HG03460 (cell line): ENCODE data around the gene GPR3.
"Not testable (repeated sequence)": the region's sequence is repeated elsewhere in the genome, so short reads cannot be mapped to it uniquely, and the experiment has no call there.

Source experiments
- ATAC-seq: cut with Tn5 transposase; IDR thresholded peaks from one replicate; pipeline ENCODE4 v1.9.1; 2021; ENCODE audit not compliant: unreplicated experiment

The GPR3 gene

DNA sequence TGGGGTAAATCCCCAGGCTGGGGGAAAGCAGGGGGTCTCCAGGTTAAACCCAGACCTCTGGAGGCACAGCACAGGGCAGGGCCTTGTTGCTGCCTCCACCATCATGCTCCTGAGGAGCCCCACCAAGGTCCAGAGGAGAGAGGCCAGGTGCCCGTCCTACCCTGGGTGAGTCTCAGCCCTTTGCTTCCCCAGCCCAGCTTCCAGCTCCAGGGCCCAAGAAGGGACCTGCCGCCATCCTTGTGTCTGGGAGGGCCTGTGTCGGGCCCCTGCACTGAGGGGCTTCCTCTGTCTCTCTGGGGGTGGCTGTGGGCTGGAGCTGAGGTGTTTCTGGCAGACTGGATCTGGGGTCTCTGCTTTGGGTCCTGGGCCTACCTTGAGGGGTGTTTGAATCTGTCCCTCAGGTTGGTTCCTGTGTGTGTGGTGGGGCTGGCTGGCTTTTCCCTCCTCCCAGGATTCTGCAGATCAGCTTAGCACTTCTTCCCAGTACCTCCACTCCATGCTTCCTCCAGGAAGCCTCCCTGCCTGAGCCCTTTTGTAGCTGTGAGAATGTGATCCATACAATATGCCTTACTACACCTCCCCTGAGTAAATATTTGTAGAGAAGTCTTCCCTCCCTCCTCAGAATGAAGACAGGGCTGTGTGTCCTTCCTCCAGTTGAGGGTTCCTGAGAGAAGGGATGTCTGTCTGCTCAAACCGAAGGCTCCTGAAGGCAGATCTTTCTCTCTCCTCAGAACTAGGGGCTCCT is 6.2 kb downstream of the GPR3 start:
- no peak for ATAC-seq

DNA sequence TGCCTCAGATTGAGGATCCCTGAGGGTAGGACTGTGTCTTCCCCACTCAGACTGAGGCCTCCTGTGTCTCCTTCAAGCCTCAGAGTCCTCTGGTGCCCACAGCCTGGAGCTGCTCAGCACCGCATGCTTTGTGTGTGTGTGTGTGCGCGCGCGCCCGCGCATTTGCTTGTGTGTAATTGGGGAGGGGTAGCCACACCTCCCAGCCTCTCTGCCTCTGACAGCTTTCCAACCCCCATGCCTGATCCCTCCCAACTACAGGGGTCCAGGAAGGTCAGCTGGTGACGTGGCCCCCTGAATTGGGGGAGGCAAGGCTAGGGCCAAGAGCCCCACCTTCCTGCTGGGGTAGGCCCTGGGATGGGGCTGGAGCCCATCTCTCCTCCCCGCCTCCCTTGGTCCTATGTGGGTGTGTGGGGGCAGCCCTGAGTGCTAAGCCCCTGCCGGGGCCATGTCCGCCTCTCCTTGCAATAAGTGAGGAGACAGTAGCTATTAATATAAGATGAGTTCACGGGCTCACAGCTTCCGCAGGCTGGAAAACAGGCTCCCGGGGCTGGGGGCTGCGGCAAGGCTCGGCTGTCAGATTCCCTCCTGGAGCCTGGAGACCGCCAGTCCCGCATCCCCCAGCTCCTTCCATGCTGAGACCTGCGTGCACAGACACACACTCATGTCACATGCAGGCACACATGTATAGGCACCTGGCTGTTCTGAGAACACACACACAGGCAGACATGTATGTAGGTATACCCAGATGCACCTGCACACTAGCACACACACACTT is 7.0 kb downstream of the GPR3 start:
- ATAC-seq, result no peak

DNA sequence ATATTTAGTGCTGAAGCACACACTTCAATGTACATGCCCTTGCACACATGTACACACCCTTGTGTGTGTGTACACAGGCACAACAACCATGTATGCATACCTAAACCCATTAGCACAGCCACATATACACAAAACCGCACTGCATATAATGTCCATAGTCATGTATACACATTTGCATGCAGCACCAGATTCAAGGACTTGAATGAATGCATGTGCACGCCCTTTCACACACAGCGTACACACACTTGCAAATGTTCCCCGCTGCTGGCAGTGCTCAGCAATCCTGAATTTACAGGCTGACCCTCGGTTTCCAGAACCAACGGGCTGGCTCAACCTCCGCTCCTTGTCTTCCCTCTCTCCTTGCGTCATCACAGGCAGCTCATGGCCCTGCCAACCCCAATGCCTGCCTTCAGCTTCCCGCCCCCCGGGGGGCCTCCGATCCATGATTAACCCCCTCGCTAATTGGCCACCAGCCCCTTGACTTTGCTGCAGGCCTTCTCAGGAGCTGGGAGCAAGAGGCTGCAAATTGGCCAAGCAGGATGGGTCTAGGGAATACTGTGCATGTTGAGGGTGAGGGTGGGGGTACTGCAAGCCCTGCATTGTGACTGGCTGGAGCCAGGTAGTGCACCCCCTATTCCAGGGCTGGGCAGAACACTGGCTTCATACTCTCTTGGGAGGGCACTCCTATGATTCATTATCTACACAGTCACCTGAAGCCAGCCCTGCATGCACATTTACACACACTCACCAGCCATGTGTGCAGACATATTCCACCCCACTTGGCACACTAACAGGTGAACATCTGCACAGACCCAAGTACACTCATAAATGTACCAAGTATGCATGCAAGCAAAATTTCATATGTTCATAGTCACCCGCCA is 7.9 kb downstream of the GPR3 start:
- no peak for ATAC-seq

- no peak for ATAC-seq
Measured at GRCh38 chr1:27400963-27401341, 8.5 kb downstream of the GPR3 start.

DNA sequence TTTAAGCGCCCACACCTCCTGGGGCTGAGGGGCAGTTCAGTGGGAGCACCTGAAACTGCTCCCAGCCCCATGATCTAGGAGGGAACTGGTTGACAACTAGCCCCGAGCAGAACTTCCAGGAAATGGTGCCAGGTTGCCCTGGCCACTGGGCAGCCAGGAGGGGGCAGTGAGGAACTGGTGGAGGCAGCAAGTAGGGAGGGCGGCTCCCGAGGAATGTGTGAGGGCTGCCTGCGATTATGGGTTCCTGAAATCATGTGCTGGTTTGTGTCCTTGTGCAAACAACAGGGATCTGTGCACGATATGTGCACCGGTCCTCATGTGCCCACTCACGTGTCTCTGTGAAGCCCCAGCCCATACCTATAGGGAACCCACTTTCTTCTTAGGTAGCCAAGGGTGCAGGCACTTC is 9.9 kb downstream of the GPR3 start:
- no peak for ATAC-seq

- ATAC-seq, result peak; percentile 63
Measured at GRCh38 chr1:27403065-27403726, 10.8 kb downstream of the GPR3 start.

- no peak for ATAC-seq
Measured at GRCh38 chr1:27403931-27404330, 11.5 kb downstream of the GPR3 start.

GRCh38 chr1:27405074-27405473 is 12.7 kb downstream of the GPR3 start:
- ATAC-seq, result no peak

DNA sequence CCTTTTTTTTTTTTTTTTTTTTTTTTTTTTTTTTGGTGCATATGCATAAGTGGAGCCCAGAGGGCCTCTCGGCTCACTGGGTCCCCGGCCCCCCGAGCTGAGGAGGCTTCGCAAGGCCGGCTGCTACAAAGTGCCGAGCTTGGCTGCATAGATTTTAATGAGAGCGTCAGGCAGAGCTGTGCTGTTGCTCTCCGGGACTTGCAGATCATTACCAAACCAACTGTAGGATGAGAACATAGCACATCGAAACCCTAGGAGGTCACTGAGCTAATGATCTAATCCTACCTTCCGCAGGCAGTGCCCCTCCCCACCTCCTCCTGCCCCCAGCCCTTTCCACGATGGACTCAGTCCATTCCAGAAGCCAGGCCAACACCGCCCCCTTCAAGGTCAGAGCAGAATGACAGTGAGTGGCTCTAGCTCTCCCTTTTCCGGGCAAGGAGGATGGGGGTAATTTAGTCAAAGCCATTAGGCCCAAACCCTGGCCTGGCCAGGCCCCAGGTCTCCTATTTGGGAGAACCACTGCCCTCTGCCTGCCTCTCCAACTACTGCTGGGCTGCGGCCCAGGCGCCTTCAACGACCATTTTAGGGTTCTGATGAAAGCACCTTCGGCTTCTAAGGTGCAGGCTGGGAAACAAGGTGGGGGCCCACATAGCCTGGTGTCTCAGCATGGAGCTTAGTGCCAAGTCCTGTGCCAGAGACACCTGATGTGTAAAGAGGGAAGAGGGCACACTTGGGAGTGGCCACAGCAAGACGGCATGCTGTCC is 13.4 kb downstream of the GPR3 start:
- ATAC-seq, result not testable (repeated sequence)

DNA sequence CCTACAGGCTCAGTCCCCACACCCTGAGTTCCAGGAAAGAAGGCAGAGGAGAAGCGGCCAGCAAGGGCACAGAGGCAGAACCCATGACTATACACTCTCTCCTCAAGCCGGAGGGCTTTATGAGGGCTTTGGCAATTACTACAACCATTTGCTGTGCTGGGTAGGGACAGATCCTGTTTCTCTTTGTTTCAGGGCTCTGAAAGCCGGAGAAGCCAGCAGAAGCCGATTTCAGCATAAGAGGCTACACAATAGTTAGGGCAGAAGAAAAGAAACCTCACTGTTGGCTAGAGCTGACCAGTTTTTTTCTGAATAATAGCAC is 13.9 kb downstream of the GPR3 start:
- ATAC-seq, result no peak

- ATAC-seq, result not testable (repeated sequence)
Measured at GRCh38 chr1:27406791-27407190, 14.4 kb downstream of the GPR3 start.

- no peak for ATAC-seq
Measured at GRCh38 chr1:27408151-27408550, 15.7 kb downstream of the GPR3 start.

GRCh38 chr1:27409669-27410068 is 17.2 kb downstream of the GPR3 start:
- ATAC-seq, result no peak

GRCh38 chr1:27410709-27411108 is 18.3 kb downstream of the GPR3 start:
- no peak for ATAC-seq

- ATAC-seq, result no peak
Measured at GRCh38 chr1:27412502-27412901, 20.1 kb downstream of the GPR3 start.

DNA sequence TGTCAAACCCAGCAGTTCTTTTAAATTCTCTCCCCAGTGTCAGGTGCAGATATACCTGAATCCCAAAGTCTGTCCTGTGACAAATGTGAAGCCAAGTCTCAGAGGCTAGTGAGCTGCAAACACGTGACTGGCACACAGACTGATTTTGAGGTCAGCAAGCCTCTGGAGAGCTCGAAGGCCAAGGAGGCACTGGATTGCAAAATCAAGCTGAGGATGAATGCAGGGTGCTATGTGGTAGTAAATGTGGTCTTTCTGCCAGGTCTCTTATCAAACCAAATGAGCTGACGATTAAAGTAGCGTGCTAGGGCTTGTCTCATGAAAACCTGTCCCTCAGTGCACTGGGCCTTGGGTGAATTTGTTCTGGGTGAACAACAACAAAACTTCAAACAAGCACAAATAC is 20.6 kb downstream of the GPR3 start:
- no peak for ATAC-seq

- no peak for ATAC-seq
Measured at GRCh38 chr1:27414091-27414490, 21.7 kb downstream of the GPR3 start.

- no peak for ATAC-seq
Measured at GRCh38 chr1:27416387-27417111, 24.1 kb downstream of the GPR3 start.

GRCh38 chr1:27417713-27418112 is 25.3 kb downstream of the GPR3 start:
- ATAC-seq, result no peak
